HG03045 (cell line): ENCODE results near the gene MTERF4.

Source experiments
- ATAC-seq: cut with Tn5 transposase; IDR thresholded peaks from one replicate; pipeline ENCODE4 v1.9.1; 2021; ENCODE audit warnings: mild to moderate bottlenecking, moderate library complexity; ENCODE audit not compliant: unreplicated experiment

The MTERF4 gene

DNA sequence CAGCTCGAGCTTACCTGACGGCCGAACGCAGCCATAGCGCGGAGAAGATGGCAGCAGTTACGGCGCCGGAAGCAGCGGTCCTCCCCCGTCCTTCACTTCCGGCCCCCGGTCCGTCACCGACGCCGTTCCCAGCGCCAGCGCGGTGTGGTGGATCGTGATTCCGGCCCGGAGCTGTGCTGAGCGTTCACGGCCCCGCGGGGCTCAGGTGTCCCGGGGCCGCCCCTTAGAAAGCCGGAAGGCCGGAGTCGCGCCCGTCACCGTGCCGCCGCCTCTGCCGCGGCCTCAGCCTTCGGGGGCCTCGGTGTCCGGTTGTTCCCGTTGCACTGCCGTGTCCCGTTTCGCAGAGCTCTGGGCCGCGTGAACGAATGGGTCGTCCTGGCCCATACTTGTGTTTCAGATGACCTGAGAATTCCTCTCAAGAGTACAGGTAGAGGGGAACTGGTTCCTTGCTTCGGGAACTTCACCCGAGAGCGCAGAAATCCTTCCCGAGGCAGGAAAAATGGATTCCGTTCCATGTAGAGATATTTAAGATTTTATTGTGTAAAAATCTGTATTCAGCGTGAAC lies at the start of gene MTERF4:
Gene MTERF4, minus strand, starts transcription at position 49 of the 565 bp plus-strand sequence. Its CDS starts 14 bp downstream, at position 35.
- peak; percentile 94 for ATAC-seq

DNA sequence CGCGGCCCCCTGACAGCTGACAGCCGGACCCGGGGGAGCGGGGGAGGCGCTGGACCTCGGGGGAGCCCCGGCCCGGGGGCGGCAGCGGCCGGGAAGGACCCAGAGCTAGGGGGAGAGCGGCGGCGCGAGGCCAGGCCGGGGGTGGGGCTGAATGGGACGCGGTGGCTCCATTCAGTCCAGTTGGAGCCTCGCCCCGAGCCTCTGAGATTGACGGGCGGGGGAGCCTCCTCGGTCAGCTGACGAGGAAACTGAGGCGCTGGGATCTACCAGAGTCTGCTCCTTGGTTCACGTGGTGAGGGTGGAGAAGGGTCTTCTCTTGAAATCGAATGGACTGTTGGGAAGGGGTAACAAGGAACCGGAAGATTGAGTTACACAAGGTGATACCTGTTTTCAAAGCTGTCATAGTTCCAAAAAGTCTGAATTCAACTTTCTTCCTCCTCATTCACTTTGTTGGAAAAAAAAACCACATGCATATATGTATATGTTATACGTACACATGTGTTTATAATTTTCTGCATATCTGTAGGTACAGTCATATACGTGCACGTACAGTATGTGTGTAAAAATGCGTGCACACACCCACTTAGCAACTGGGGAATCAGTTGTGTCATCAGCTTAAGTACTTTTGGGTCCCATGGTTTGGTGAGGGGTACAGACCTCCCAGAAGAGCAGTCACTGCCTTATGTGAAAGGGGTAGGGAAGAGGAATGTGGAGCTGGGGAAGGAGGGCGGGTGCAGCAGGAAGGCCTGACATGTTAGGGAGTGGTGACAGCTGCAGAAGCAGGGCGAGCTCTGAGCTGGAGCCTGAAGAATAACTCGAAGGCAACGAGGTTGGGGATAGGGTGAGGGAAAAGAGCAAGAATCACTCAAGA lies 48.8 kb upstream of the MTERF4 start:
- ATAC-seq = peak; percentile 26

DNA sequence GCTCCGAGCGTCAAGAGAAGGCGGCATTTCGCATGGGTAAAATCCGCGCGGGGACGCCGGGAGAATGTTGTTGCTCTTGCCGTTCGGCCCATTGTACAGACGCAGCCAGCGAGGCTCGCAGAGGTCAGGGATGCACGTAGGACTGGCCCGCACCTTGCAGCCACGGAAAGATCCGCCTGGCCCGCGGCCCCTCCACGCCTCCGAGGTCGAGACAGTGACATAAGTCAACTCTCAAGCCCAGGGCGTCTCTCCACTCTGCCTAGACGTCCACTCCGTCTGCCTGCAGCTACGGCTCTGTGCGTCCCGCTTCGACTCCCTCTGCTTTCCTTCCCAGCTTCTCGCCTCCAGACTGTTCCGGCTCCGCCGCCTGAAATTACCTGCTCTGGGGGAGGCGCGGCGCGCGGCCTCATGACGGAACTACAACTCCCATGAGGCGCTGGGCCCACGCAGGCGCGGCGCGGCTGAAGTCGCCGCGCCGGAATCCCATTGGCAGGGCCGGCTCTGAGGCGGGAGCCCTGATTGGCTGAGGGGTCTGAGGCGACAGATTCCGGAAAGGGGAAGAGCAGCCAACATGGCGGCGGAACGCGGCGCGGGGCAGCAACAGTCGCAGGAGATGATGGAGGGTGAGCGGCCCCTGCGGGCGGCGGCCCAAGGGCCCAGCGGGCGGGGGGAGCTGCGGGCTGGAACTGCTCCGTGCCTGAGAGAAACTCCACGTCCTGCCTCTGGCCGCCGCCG lies 48.0 kb upstream of the MTERF4 start, which contains the start of gene PPP1R7:
Gene PPP1R7, plus strand, starts transcription at position 543 of the 735 bp plus-strand sequence. Its CDS starts 29 bp downstream, at position 572.
- peak; percentile 76 for ATAC-seq

- peak; percentile 7 for ATAC-seq
Observed at GRCh38 chr2:241149675-241149924, 47.5 kb upstream of the MTERF4 start.

DNA sequence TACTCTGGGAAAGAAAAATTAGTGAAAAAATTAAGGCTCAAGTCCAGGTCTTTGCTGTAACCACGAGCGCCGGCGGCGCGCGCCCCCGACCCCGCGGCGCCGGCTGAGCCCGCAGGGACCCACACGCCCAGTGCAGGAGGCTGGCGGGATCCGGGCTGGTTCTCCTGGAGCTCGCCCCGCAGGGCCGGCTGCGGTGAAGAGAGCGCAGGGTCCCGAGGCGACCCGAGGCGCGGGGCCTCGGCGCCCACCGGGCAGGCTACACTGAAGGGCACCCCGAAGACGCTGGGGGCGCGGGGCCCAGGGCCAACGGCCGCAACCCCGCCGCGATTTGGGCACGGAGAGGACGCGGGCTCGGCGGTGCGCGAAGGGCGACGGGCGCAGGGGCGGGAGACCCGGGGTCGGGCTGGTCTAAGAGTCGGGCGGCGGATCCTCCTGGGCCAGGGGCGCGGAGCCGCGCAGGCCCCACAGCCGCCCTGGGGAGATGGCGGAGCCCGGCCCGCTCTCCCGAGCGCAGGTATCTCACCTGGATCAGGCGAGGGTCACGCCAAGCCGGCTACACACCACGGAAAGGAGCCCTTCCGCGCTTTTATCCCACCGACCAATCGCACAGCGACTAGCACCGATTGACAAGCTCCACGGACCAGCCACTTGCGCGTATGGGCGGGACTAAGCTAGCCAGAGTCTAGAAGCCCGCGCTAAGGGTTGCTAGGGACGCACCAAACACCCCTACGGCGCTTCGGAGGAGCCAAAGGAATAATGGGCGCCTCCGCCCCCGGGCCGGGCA lies 47.0 kb upstream of the MTERF4 start, which contains the start of gene PASK:
Gene PASK, minus strand, starts transcription at position 582 of the 784 bp plus-strand sequence. CDS start 6,440 bp downstream, outside the sequence.
- ATAC-seq = peak; percentile 71

GRCh38 chr2:241148239-241148638 lies 46.2 kb upstream of the MTERF4 start:
- ATAC-seq = no peak

DNA sequence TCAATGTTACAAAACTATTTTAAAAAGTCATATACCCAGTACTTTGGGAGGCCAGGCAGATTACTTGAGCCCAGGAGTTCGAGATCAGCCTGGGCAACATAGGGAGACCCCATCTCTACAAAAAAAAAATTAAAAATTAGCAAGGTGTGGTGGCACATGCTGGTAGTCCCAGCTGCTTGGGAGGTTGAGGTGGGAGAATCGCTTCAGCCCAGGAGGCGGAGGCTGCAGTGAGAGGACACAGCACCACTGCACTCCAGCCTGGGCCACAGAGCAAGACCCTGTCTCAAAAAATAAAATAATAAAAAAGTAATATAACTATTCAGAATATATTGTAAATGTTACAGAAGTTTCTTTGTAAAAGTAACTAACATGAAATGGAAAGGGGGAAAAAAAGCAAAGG lies 45.2 kb upstream of the MTERF4 start:
- no peak for ATAC-seq

DNA sequence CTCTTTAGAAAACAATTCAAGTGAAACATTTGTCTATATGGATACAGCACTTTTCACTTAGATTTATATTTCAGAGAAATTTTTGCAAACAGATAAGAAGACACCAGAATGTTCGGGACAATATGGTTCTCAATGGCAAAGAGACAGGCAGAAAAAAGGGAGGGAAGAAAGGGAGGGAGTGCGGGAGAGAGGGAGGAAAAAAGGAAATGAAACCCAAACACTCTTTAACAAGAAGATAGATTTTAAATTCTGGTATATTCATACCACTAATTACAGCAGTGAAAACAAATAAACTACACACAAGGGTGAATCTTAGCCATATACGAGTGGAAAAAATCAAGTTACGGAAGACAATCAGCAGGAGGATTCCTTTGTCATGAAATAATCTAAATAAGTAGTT lies 44.2 kb upstream of the MTERF4 start:
- ATAC-seq = no peak

GRCh38 chr2:241142593-241142992 lies 40.5 kb upstream of the MTERF4 start:
- no peak for ATAC-seq

DNA sequence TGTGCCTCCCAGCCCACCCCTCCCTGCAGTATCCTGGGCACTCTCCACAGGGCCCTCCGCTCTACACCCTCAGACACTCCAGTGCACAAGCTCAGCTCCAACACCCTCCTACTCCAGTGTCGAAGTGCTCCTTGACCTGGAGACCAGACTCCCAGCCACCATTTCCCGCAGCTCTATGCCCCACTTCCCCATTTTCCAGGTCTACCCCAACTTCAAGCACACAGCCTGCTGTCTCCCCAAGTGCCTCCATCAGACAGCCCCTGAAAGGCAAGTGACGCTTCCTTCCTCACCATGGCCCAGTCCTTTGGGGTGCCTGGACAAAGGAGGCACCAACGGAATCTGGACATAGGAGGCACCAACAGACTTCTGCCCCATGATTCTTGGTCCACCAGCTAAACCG lies 40.0 kb upstream of the MTERF4 start:
- ATAC-seq = no peak

- no peak for ATAC-seq
Observed at GRCh38 chr2:241141214-241141770, 39.2 kb upstream of the MTERF4 start.

- ATAC-seq = no peak
Observed at GRCh38 chr2:241140445-241140840, 38.4 kb upstream of the MTERF4 start.

- ATAC-seq = no peak
Observed at GRCh38 chr2:241139531-241140444, 37.7 kb upstream of the MTERF4 start.

DNA sequence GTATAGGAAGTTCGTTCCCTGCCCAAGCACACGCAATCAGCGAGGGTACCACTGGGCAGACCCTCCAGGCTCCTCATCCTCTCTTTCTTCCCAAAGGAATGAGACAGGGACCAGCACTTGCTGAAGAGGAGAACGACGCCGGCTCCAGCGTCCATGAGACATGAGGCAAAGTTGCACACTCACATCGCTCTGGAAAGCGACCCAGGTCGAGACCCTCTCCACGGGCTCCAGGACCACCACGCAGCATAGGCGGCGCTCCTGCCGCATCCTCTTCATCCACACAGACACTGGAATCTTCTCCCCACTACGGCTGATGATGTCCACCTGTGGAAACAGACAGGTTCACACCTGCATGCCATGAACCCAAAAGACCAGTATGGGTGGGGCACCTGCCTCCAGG lies 36.4 kb upstream of the MTERF4 start:
- ATAC-seq = no peak

GRCh38 chr2:241137276-241138190 lies 35.4 kb upstream of the MTERF4 start:
- ATAC-seq = no peak

DNA sequence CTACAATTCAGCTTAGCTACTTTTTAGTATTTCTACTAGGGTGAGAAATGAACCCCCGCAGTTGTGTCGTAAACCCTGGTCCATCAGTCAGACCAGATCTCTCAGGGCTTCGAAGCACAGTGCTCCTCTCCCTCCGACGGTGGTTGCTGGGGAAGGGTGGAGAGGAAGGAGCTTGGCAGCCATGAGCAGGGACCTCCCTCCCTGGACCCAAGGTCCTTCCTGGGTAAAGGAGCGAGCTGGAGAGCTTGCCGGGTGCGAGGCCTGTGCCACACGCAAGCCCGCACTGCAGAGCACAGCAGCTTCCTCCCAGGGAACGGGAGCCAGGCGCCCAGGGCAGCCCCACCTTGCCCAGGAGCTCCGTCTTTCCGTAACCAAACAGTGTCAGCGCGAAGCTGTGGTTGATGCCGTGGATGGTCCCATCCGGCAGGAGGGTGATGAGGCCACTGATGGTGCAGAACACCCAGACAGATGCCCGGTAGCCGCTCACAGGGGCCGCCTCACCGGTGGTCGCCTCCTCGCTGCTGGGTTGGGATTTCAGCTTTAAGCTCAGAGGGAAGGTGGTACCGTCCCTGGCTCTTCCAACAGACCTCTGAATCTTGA lies 34.7 kb upstream of the MTERF4 start:
- no peak for ATAC-seq

DNA sequence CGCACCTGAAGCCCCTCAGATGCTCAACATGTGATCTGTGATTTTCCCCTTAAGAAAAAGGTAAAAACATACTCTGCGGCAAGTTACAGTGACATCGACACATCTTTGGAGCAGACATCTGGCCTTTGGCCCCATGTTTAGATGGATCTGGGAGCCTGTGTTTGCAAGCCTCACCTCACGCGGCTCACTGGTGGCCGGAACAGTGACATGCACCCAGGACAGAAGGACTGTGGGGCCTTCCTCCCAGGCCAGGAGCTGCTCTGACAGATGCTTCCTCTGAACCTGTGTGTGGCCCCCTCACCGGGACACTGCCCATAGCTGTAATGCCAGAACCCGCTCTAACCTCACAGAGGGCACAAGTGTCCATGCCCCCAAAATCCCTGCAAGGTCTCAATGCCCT lies 34.1 kb upstream of the MTERF4 start:
- ATAC-seq = no peak

DNA sequence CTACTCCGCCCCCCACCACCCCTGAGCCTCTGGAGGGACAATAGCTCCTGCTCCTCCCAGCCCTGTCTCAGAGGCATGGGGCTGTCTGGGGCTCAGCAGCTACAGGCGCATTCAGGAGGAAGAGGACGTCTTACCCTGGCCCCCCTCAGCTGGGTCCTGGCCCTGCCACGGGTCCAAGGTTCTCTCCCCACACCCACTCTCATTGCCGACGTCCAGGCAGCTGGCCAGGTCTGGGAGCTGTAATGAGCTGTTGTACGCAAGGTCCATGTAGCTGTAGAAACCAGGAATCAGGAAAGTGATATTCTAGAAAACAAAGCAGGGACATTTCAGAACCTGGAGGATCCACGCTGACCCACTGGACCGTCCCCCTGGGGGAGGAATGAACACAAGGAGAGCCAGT lies 33.6 kb upstream of the MTERF4 start:
- ATAC-seq = no peak
